Hepatocyte (in vitro differentiated cells): ENCODE measurements around the gene LNPEP. TPM values are rescaled to one million over a fixed set of nuclear protein-coding genes. Genes with fewer than 3 reads are reported as not detected.

Experiments
- DNase-seq: peaks from one replicate; pipeline ENCODE4 v3.0.0-alpha.2; 2016; ENCODE audit warnings: low spot score
- H2AFZ ChIP-seq: fragments of 200-600 bp; sonication (generic); 2 replicates; pipeline ENCODE4 v1.6.0; 2016; ENCODE audit warnings: antibody characterized with exemption, mild to moderate bottlenecking
- H3K27ac ChIP-seq: fragments of 200-600 bp; sonication (generic); 2 replicates; pipeline ENCODE4 v1.5.1; 2016; ENCODE audit warnings: mild to moderate bottlenecking
- H3K27me3 ChIP-seq: fragments of 200-600 bp; sonication (generic); 2 replicates; pipeline ENCODE4 v1.6.1; 2016
- H3K36me3 ChIP-seq: fragments of 200-600 bp; sonication (generic); replicated peaks from 2 replicates; pipeline ENCODE4 v1.5.1; 2016; ENCODE audit warnings: low read depth; ENCODE audit not compliant: insufficient read depth
- H3K4me1 ChIP-seq: fragments of 200-600 bp; sonication (generic); 2 replicates; pipeline ENCODE4 v1.5.1; 2016; ENCODE audit warnings: mild to moderate bottlenecking, moderate library complexity; ENCODE audit not compliant: insufficient read depth
- H3K4me2 ChIP-seq: fragments of 200-600 bp; sonication (generic); 2 replicates; pipeline ENCODE4 v1.6.0; 2016
- H3K4me3 ChIP-seq: fragments of 200-600 bp; sonication (generic); 2 replicates; pipeline ENCODE4 v1.5.1; 2016; ENCODE audit warnings: mild to moderate bottlenecking
- H3K79me2 ChIP-seq: fragments of 200-600 bp; sonication (generic); 2 replicates; pipeline ENCODE4 v1.6.0; 2017; ENCODE audit warnings: mild to moderate bottlenecking
- H3K9me2 ChIP-seq: fragments of 200-600 bp; sonication (generic); replicated peaks from 2 replicates; pipeline ENCODE4 v1.6.0; 2017; ENCODE audit warnings: mild to moderate bottlenecking; ENCODE audit not compliant: insufficient read depth
- H3K9me3 ChIP-seq: fragments of 200-600 bp; sonication (generic); 2 replicates; pipeline ENCODE4 v1.5.1; 2016; ENCODE audit warnings: low read depth, mild to moderate bottlenecking
- H4K20me1 ChIP-seq: fragments of 200-600 bp; sonication (generic); 2 replicates; pipeline ENCODE4 v1.6.0; 2016; ENCODE audit warnings: mild to moderate bottlenecking; ENCODE audit not compliant: insufficient read depth, poor library complexity, severe bottlenecking
- CTCF ChIP-seq: fragments of 200-600 bp; sonication (generic); IDR thresholded peaks from 2 replicates; pipeline ENCODE4 v1.5.1; 2016; ENCODE audit warnings: antibody characterized with exemption, mild to moderate bottlenecking; ENCODE audit not compliant: poor library complexity
- EZH2 ChIP-seq: fragments of 200-600 bp; sonication (generic); IDR thresholded peaks from 2 replicates; pipeline ENCODE4 v1.6.1; 2016; ENCODE audit warnings: antibody characterized with exemption, mild to moderate bottlenecking, borderline replicate concordance
- EZH2phosphoT487 ChIP-seq: fragments of 200-600 bp; sonication (generic); IDR thresholded peaks from one replicate; pipeline ENCODE4 v1.6.1; 2018; ENCODE audit warnings: antibody characterized with exemption, mild to moderate bottlenecking, low read depth, moderate library complexity; ENCODE audit not compliant: unreplicated experiment, severe bottlenecking
- WGBS: methylation state at CpG from one replicate; pipeline ENCODE4 v1.1.6; 2016; ENCODE audit warnings: low lambda C conversion rate; ENCODE audit errors: missing lambda C conversion rate; 5-methylcytosine and 5-hydroxymethylcytosine counted together
- polyA plus RNA-seq: library from polyadenylated mRNA; unstranded; fragments of >200 nt; fragmentation: Nextera tagmentation; extraction: Ambion mirVana; gene quantifications from 2 replicates; pipeline ENCODE4 v1.2.1, GENCODE V29; 2016
- total RNA-seq: library from RNA; depleted of rRNA; stranded (reverse); fragments of >200 nt; gene quantifications from 2 replicates; pipeline ENCODE4 v1.2.3, GENCODE V29; 2014

LNPEP gene
- total and polyA plus RNA-seq, 2 experiments from 2014 or later: 4.9 to 32.6 TPM

GRCh38 chr5:96896806-96897205 lies 39.1 kb upstream of the LNPEP start:
- H3K27me3 ChIP-seq: no peaks in the 10 kb centered on the region
- H3K9me2 ChIP-seq: no peaks in the 10 kb centered on the region
- no peak overlapping the region for H3K4me2 ChIP-seq
- DNase-seq: no peak
- H4K20me1 ChIP-seq: no peaks in the 10 kb centered on the region
- H3K27ac ChIP-seq: no peak overlapping the region
- H3K36me3 ChIP-seq: no peaks in the 10 kb centered on the region
- 62% methylated on average over 3 of the region's 3 CpGs for WGBS
- no peaks in the 10 kb centered on the region for H3K4me1 ChIP-seq
- H2AFZ ChIP-seq: no peak overlapping the region
- no peak overlapping the region for H3K4me3 ChIP-seq
- H3K9me3 ChIP-seq: no peaks in the 10 kb centered on the region
- no peaks in the 10 kb centered on the region for H3K79me2 ChIP-seq
- TF ChIP-seq EZH2phosphoT487 (no peak), CTCF (no peak), EZH2 (no peak)

GRCh38 chr5:96901384-96901783 lies 34.5 kb upstream of the LNPEP start:
- Histone ChIP-seq H3K27ac (no peak overlapping the region), H4K20me1 (no peaks in the 10 kb centered on the region), H3K9me2 (no peaks in the 10 kb centered on the region), H3K36me3 (no peaks in the 10 kb centered on the region), H3K27me3 (no peaks in the 10 kb centered on the region), H3K4me1 (no peaks in the 10 kb centered on the region), H2AFZ (no peak overlapping the region), H3K9me3 (no peaks in the 10 kb centered on the region), H3K4me3 (no peak overlapping the region), H3K79me2 (no peaks in the 10 kb centered on the region), H3K4me2 (no peak overlapping the region)
- no peak for DNase-seq
- TF ChIP-seq CTCF (no peak), EZH2 (no peak), EZH2phosphoT487 (no peak)
- 85% methylated on average over 6 of the region's 6 CpGs for WGBS

- Histone ChIP-seq H3K9me3 (no peaks in the 10 kb centered on the region), H2AFZ (no peak overlapping the region), H3K36me3 (no peaks in the 10 kb centered on the region), H3K27me3 (no peaks in the 10 kb centered on the region), H3K9me2 (no peaks in the 10 kb centered on the region), H3K4me3 (no peak overlapping the region), H4K20me1 (no peaks in the 10 kb centered on the region), H3K27ac (no peak overlapping the region), H3K4me1 (no peaks in the 10 kb centered on the region), H3K79me2 (no peaks in the 10 kb centered on the region), H3K4me2 (no peak overlapping the region)
- TF ChIP-seq EZH2phosphoT487 (no peak), EZH2 (no peak), CTCF (no peak)
- 100% methylated on average over 1 of the region's 1 CpG for WGBS
- DNase-seq: no peak
Measured at GRCh38 chr5:96901841-96902240, 34.0 kb upstream of the LNPEP start.

- H3K27me3 ChIP-seq: no peaks in the 10 kb centered on the region
- H4K20me1 ChIP-seq: no peaks in the 10 kb centered on the region
- no peak overlapping the region for H3K27ac ChIP-seq
- no peaks in the 10 kb centered on the region for H3K4me1 ChIP-seq
- DNase-seq: no peak
- H3K9me3 ChIP-seq: no peaks in the 10 kb centered on the region
- H3K4me2 ChIP-seq: no peak overlapping the region
- no peak overlapping the region for H3K4me3 ChIP-seq
- H3K36me3 ChIP-seq: no peaks in the 10 kb centered on the region
- TF ChIP-seq EZH2phosphoT487 (no peak), EZH2 (no peak), CTCF (no peak)
- no peaks in the 10 kb centered on the region for H3K9me2 ChIP-seq
- H2AFZ ChIP-seq: no peak overlapping the region
- no peaks in the 10 kb centered on the region for H3K79me2 ChIP-seq
- WGBS: 95% methylated on average over 3 of the region's 3 CpGs
Measured at GRCh38 chr5:96902876-96903275, 33.0 kb upstream of the LNPEP start.
